IPS-15b (cell line): ENCODE measurements around the gene TIAM2.

Source experiments
- H3K27me3 ChIP-seq: one replicate; pipeline ENCODE4 v1.6.1; 2013; ENCODE audit warnings: low read length; ENCODE audit not compliant: control insufficient read depth, insufficient read depth
- H3K36me3 ChIP-seq: one replicate; pipeline ENCODE4 v1.6.1; 2013; ENCODE audit warnings: low read length; ENCODE audit not compliant: control insufficient read depth, insufficient read depth
- H3K4me1 ChIP-seq: one replicate; pipeline ENCODE4 v1.6.1; 2013; ENCODE audit warnings: mild to moderate bottlenecking, low read length; ENCODE audit not compliant: control insufficient read depth, insufficient read depth
- H3K4me3 ChIP-seq: one replicate; pipeline ENCODE4 v1.5.1; 2013; ENCODE audit warnings: low read depth, low read length
- H3K9ac ChIP-seq: one replicate; pipeline ENCODE4 v1.6.1; 2013; ENCODE audit warnings: low read depth, mild to moderate bottlenecking, low read length
- H3K9me3 ChIP-seq: one replicate; pipeline ENCODE4 v1.6.1; 2013; ENCODE audit warnings: mild to moderate bottlenecking, low read length; ENCODE audit not compliant: control insufficient read depth, insufficient read depth

Gene TIAM2

GRCh38 chr6:155150967-155151671, 156.0 kb downstream of the TIAM2 start:
- Histone ChIP-seq H3K36me3 (no peaks in the 10 kb centered on the region), H3K9me3 (no peaks in the 10 kb centered on the region), H3K4me1 (peaks cover 11% of the 10 kb centered on the region), H3K27me3 (no peaks in the 10 kb centered on the region), H3K9ac (no peak overlapping the region), H3K4me3 (no peak overlapping the region)

- Histone ChIP-seq H3K27me3 (no peaks in the 10 kb centered on the region), H3K9ac (no peak overlapping the region)
Observed at GRCh38 chr6:155152211-155153076, 157.3 kb downstream of the TIAM2 start.

GRCh38 chr6:155154158-155154830, 159.2 kb downstream of the TIAM2 start:
- H3K4me1 ChIP-seq = peaks cover 2% of the 10 kb centered on the region
- H3K9ac ChIP-seq = no peak overlapping the region
- no peak overlapping the region for H3K4me3 ChIP-seq
- H3K27me3 ChIP-seq = no peaks in the 10 kb centered on the region
- no peaks in the 10 kb centered on the region for H3K9me3 ChIP-seq
- H3K36me3 ChIP-seq = no peaks in the 10 kb centered on the region

More at GRCh38 chr6:155152211-155153076, 157.3 kb downstream of the TIAM2 start:
- peaks cover 11% of the 10 kb centered on the region for H3K4me1 ChIP-seq
- H3K36me3 ChIP-seq = no peaks in the 10 kb centered on the region
- H3K9me3 ChIP-seq = no peaks in the 10 kb centered on the region
- H3K4me3 ChIP-seq = no peak overlapping the region

GRCh38 chr6:155155787-155156447, 160.8 kb downstream of the TIAM2 start:
- Histone ChIP-seq H3K36me3 (peaks cover 2% of the 10 kb centered on the region), H3K9ac (no peak overlapping the region), H3K4me3 (no peak overlapping the region), H3K27me3 (no peaks in the 10 kb centered on the region), H3K4me1 (peaks cover 2% of the 10 kb centered on the region), H3K9me3 (no peaks in the 10 kb centered on the region)

GRCh38 chr6:155157101-155157500, 162.0 kb downstream of the TIAM2 start:
- H3K36me3 ChIP-seq = peaks cover 2% of the 10 kb centered on the region
- H3K9me3 ChIP-seq = no peaks in the 10 kb centered on the region
- H3K9ac ChIP-seq = peak overlapping the region; percentile 10
- no peak overlapping the region for H3K4me3 ChIP-seq
- peaks cover 2% of the 10 kb centered on the region for H3K4me1 ChIP-seq
- no peaks in the 10 kb centered on the region for H3K27me3 ChIP-seq

- Histone ChIP-seq H3K4me1 (peaks cover 2% of the 10 kb centered on the region), H3K27me3 (no peaks in the 10 kb centered on the region), H3K4me3 (no peak overlapping the region), H3K36me3 (peaks cover 2% of the 10 kb centered on the region), H3K9me3 (no peaks in the 10 kb centered on the region), H3K9ac (no peak overlapping the region)
Observed at GRCh38 chr6:155158030-155158843, 163.1 kb downstream of the TIAM2 start.

- Histone ChIP-seq H3K9ac (no peak overlapping the region), H3K36me3 (peaks cover 2% of the 10 kb centered on the region), H3K4me3 (no peak overlapping the region), H3K4me1 (peaks cover 2% of the 10 kb centered on the region), H3K9me3 (no peaks in the 10 kb centered on the region), H3K27me3 (no peaks in the 10 kb centered on the region)
Observed at GRCh38 chr6:155162682-155163081, 167.6 kb downstream of the TIAM2 start.

GRCh38 chr6:155163601-155164000, 168.5 kb downstream of the TIAM2 start:
- Histone ChIP-seq H3K9me3 (no peaks in the 10 kb centered on the region), H3K4me1 (peaks cover 2% of the 10 kb centered on the region), H3K9ac (no peak overlapping the region), H3K27me3 (no peaks in the 10 kb centered on the region), H3K36me3 (peaks cover 2% of the 10 kb centered on the region), H3K4me3 (no peak overlapping the region)

- H3K27me3 ChIP-seq = no peaks in the 10 kb centered on the region
- H3K4me1 ChIP-seq = no peaks in the 10 kb centered on the region
- H3K9ac ChIP-seq = no peak overlapping the region
- peaks cover under 1% of the 10 kb centered on the region for H3K36me3 ChIP-seq
- no peak overlapping the region for H3K4me3 ChIP-seq
- H3K9me3 ChIP-seq = no peaks in the 10 kb centered on the region
Observed at GRCh38 chr6:155165029-155165710, 170.1 kb downstream of the TIAM2 start.

- no peak overlapping the region for H3K9ac ChIP-seq
- H3K9me3 ChIP-seq = no peaks in the 10 kb centered on the region
- H3K27me3 ChIP-seq = no peaks in the 10 kb centered on the region
- H3K4me3 ChIP-seq = no peak overlapping the region
- peaks cover 11% of the 10 kb centered on the region for H3K4me1 ChIP-seq
- no peaks in the 10 kb centered on the region for H3K36me3 ChIP-seq
Observed at GRCh38 chr6:155170519-155170918, 175.4 kb downstream of the TIAM2 start.
